Effector CD8-positive, alpha-beta T cell (primary cell): ENCODE measurements around the gene PGBD5.
"Not testable (repeated sequence)": the region's sequence is repeated elsewhere in the genome, so short reads cannot be mapped to it uniquely, and the experiment has no call there.

Experiments used
- DNase-seq: peaks from one replicate; lab custom pipeline; 2025; lab: John Stamatoyannopoulos, UW

Gene PGBD5

GRCh38 chr1:230425252-230426091 lies 660 bp downstream of the PGBD5 start:
- DNase-seq: no peak

GRCh38 chr1:230424391-230425251 lies 1.5 kb downstream of the PGBD5 start:
- DNase-seq: no peak

GRCh38 chr1:230423951-230424350 lies 2.2 kb downstream of the PGBD5 start:
- no peak for DNase-seq

- DNase-seq: no peak
These were observed 2.9 kb downstream of the PGBD5 start for GRCh38 chr1:230423261-230423660.

GRCh38 chr1:230422221-230422981 lies 3.7 kb downstream of the PGBD5 start:
- no peak for DNase-seq

- DNase-seq: no peak
These were observed 4.7 kb downstream of the PGBD5 start for GRCh38 chr1:230421481-230421880.

GRCh38 chr1:230420372-230420771 lies 5.8 kb downstream of the PGBD5 start:
- not testable (repeated sequence) for DNase-seq

- no peak for DNase-seq
These were observed 9.7 kb downstream of the PGBD5 start for GRCh38 chr1:230416430-230416829.

- DNase-seq: no peak
These were observed 10.6 kb downstream of the PGBD5 start for GRCh38 chr1:230415405-230416132.

GRCh38 chr1:230414694-230415093 lies 11.4 kb downstream of the PGBD5 start:
- no peak for DNase-seq

GRCh38 chr1:230414102-230414501 lies 12.0 kb downstream of the PGBD5 start:
- no peak for DNase-seq

- no peak for DNase-seq
These were observed 13.1 kb downstream of the PGBD5 start for GRCh38 chr1:230413061-230413460.

- no peak for DNase-seq
These were observed 17.2 kb downstream of the PGBD5 start for GRCh38 chr1:230408971-230409370.

- DNase-seq: no peak
These were observed 18.8 kb downstream of the PGBD5 start for GRCh38 chr1:230407351-230407750.

GRCh38 chr1:230406727-230407126 lies 19.4 kb downstream of the PGBD5 start:
- DNase-seq: not testable (repeated sequence)

- no peak for DNase-seq
These were observed 22.7 kb downstream of the PGBD5 start for GRCh38 chr1:230403442-230403841.

GRCh38 chr1:230401763-230402294 lies 24.3 kb downstream of the PGBD5 start:
- DNase-seq: no peak

- DNase-seq: no peak
These were observed 25.0 kb downstream of the PGBD5 start for GRCh38 chr1:230401101-230401500.

- no peak for DNase-seq
These were observed 26.2 kb downstream of the PGBD5 start for GRCh38 chr1:230400007-230400344.

GRCh38 chr1:230399321-230400006 lies 26.7 kb downstream of the PGBD5 start:
- no peak for DNase-seq

- DNase-seq: no peak
These were observed 27.3 kb downstream of the PGBD5 start for GRCh38 chr1:230398856-230399255.
